Body of pancreas (tissue), 4 donors: ENCODE measurements around the gene TTLL9.

Experiments
- CTCF ChIP-seq, 7 experiments: fragments of 450-650 bp in 4 of 7; fragments of 200-600 bp in 3 of 7; sonication (generic) in 3 of 7; IDR thresholded peaks; one replicate each; pipeline ENCODE4 v1.5.1; 2016 to 2019; ENCODE audit warnings: antibody characterized with exemption in 7 of 7
- POLR2A ChIP-seq, 3 donors: fragments of 450-650 bp; IDR thresholded peaks; one replicate each; pipeline ENCODE4 v1.6.1; 2016; ENCODE audit warnings: antibody characterized with exemption in 3 of 3, mild to moderate bottlenecking in 2 of 3

DNA sequence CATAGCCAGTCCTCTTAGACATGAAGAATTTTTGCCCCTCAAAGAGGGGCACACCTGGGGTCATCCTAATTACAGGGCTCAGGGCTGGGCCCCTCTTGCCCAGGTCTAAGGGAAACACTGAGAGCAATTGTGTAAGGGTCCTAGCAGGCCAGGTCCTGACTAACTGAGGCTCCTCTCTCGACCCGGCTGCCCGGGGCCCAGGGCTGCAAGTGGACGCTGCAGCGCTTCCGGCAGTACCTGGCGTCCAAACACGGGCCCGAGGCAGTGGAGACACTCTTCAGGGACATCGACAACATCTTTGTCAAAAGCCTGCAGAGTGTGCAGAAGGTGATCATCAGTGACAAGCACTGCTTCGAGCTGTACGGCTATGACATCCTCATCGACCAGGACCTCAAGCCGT, 64.1 kb downstream of the TTLL9 start:
- TF ChIP-seq CTCF (IDR thresholded peaks at IDR 0.05) (no peak), POLR2A (IDR thresholded peaks at IDR 0.05) (no peak)
